Measurements from ENCODE around the gene TTC4. TPM values are rescaled to one million over a fixed set of nuclear protein-coding genes. Genes with fewer than 3 reads are reported as not detected.

The TTC4 gene
- polyA plus RNA-seq (ENCODE audit: insufficient read length): 37.4 TPM
- long read RNA-seq, donor 1, transcript TTC4-201 (10 exons, 2,395 nt): major isoform, 15 of 22 reads
- long read RNA-seq, donor 1, transcript TTC4-204 (3 exons, 549 nt): minor isoform, 6 of 22 reads
- long read RNA-seq, donor 1, partial matches to known transcripts: 0 of 22 reads
- long read RNA-seq, donor 1, other reads (novel, unspliced or antisense): 0 of 22 reads
- long read RNA-seq, donor 2, transcript TTC4-201 (10 exons, 2,395 nt): major isoform, 12 of 16 reads
- long read RNA-seq, donor 2, partial matches to known transcripts: 0 of 16 reads
- long read RNA-seq, donor 2, other reads (novel, unspliced or antisense): 0 of 16 reads
- long read RNA-seq, donor 3, transcript TTC4-201 (10 exons, 2,395 nt): major isoform, 11 of 22 reads
- long read RNA-seq, donor 3, transcript TTC4-204 (3 exons, 549 nt): minor isoform, 6 of 22 reads
- long read RNA-seq, donor 3, partial matches to known transcripts: 5 of 22 reads
- long read RNA-seq, donor 3, other reads (novel, unspliced or antisense): 0 of 22 reads
- long read RNA-seq, donor 4, partial matches to known transcripts: 0 of 2 reads
- long read RNA-seq, donor 4, other reads (novel, unspliced or antisense): 0 of 2 reads
- long read RNA-seq, donor 5, transcript TTC4-204 (3 exons, 549 nt): minor isoform, 7 of 22 reads
- long read RNA-seq, donor 5, transcript TTC4-201 (10 exons, 2,395 nt): major isoform, 15 of 22 reads
- long read RNA-seq, donor 5, partial matches to known transcripts: 0 of 22 reads
- long read RNA-seq, donor 5, other reads (novel, unspliced or antisense): 0 of 22 reads
- long read RNA-seq, donor 6, transcript TTC4-201 (10 exons, 2,395 nt): minor isoform, 7 of 15 reads
- long read RNA-seq, donor 6, transcript TTC4-204 (3 exons, 549 nt): major isoform, 8 of 15 reads
- long read RNA-seq, donor 6, partial matches to known transcripts: 0 of 15 reads
- long read RNA-seq, donor 6, other reads (novel, unspliced or antisense): 0 of 15 reads
- long read RNA-seq, donor 7, transcript TTC4-204 (3 exons, 549 nt): major isoform, 9 of 17 reads
- long read RNA-seq, donor 7, transcript TTC4-201 (10 exons, 2,395 nt): minor isoform, 8 of 17 reads
- long read RNA-seq, donor 7, partial matches to known transcripts: 0 of 17 reads
- long read RNA-seq, donor 7, other reads (novel, unspliced or antisense): 0 of 17 reads
- long read RNA-seq, donor 8, transcript TTC4-201 (10 exons, 2,395 nt): major isoform, 5 of 7 reads
- long read RNA-seq, donor 8, partial matches to known transcripts: 0 of 7 reads
- long read RNA-seq, donor 8, other reads (novel, unspliced or antisense): 0 of 7 reads

GRCh38 chr1:54715493-54716298, at the start of gene TTC4:
TTC4 (plus strand) TSS chr1:54715861; CDS start chr1:54715909, 48 bp downstream.
- DNase-seq: peak; percentile 81

DNA sequence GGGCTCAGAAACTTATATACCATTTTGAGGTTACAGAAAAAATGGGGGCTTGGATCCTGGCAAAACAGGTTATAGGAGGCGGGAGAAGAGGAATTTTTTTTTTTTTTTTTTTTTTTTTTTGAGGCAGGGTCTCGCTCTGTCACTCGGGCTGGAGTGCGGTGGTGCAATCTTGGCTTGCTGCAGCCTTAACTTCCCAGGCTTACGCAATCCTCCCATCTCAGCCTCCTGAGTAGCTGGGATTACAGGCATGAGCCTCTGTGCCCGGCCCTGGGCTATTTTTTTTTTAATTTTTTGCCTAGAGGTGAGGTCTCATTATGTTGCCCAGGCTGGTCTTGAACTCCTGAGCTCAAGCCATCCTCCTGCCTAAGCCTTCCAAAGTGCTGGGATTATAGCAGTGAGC, 49.3 kb upstream of the TTC4 start:
- DNase-seq: no peak

DNA sequence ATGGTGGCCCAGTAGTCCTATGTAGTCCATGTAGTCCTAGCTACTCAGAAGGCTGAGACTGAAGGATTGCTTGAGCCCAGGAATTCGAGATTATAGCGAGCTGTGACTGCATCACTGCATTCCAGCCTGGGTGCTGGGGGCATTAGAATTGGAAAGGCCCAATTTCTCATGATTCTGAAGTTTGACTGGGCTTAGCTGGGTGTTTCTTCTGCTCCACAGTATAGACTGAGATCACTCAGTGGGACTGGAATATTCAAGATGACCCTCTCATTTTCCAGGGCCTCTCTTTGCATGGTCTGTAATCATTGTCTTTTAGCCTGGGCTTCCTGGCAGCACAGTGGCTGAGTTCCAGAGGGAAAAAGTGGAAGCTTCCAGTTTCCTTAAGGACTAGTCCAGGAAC, 47.9 kb upstream of the TTC4 start:
- no peak for DNase-seq

DNA sequence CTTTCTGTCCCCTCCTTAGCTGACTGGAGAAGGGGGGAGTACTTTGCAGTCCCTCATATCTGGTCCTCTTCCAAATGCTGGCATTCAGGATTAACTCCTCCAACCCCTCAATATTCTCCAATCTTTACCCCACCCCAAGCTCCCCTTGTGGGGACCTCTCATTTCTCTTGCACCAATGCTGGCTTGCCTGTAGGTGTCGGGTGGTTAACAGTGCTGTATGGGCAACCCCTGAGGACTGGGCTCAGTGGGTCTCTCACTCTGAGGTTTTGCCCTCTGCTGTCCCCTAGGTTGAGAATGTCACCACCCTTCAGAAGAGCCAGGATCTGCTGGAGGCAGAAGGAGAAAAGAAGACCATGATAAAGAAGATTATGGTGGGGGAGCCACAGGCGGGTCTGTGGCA, 47.1 kb upstream of the TTC4 start:
- DNase-seq: no peak

GRCh38 chr1:54671985-54672608, 43.6 kb upstream of the TTC4 start:
- DNase-seq: no peak

DNA sequence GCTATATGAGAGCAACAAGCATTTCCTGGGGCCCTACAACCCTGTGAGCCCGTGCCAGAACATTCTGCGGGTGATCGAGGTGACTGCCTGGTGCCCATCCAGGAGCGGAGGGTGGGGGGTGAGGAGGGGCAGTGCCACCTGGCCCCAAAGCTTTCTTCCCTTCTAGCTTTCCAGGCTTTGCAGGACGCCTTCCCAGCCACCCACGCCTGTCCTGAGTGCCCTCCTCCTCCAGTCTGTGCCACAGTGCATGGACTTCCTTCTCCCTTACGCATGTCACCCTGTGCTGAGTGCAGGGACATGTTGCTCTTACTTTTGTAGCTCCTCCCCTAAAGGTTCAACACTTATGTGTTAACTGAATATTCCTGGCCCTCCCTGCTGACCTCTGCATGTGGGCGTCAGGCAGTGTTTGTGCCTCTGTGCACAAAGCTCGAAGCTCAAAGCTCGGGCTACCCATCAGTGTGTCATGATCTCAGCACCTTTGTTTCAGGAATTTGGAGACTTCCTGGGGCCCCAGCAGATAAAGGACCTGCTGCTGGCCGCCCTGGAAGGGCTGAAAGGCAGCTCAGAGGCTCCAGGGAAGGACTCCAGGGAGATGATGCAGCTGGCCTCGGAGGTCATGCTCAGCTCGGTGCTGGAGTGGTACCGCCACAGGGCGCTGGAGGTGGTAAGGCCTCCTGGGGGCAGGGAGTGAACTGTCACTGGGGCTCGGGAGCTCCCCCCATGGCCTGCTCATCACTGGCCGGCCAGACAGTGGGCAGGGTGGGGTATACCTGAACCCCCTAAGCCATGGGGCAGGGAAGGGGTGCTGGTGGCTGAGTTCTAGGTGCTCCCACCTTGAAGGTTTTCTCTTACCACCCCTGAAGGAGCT, 36.7 kb upstream of the TTC4 start:
- no peak for DNase-seq

DNA sequence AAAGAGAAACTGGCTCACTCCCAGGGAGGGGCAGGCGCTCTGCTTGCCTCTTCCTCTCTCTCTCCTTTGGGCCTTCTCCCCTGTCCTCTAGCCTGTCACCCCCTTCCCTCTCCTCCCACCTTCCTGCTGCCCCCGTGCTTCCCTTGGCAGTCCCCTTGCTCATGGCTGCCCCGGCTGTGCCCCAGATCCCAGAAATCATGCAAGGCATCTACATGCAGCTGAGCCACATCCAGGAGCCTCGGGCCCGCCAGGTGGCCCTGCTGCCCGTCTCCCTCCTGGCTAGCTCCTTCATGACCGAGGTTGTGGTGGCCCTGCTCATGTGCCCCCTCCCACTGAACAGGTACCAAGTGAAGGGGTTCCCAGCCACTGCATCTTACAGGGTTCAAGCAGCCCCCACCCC, 36.0 kb upstream of the TTC4 start:
- no peak for DNase-seq

DNA sequence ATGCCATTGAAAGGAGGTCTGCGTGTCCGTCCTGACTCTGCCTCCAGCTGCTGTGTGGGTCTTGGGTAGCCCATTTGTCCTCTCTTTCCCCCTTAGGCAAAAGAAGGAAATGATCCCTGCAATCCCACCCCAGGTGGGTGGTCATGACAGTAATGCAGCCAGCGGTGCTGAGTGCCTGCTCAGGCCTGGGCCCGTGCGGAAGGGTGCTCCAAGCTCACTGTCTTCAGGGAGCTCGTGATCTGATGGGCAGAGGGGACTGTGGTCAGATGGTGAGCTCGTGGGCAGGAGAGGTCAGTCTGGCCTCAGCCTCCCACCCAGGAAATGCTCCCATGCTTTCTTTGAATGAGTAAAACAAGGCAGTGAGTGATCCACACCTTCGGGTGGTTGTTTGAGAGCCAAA, 35.3 kb upstream of the TTC4 start:
- no peak for DNase-seq

DNA sequence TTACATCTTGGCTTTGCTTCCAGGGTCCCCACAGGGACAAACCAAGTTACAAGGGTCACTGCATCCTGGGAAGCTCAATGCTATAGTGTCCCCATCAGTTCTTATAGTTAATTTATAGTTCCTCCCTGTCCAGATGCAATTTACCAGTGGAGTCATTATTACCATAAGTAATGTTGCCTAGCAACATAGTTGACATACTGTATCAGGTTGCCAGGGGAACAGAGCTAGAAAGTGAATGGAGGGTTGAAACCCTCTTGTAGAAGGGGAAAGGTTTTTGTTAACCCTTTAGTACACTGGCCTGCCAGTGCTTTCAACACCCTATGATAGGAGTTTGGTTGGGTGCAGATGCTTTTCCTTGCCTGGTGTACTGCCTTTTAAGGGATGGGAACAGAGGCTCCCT, 34.3 kb upstream of the TTC4 start:
- DNase-seq: peak; percentile 38

GRCh38 chr1:54683453-54683852, 32.2 kb upstream of the TTC4 start:
- no peak for DNase-seq

DNA sequence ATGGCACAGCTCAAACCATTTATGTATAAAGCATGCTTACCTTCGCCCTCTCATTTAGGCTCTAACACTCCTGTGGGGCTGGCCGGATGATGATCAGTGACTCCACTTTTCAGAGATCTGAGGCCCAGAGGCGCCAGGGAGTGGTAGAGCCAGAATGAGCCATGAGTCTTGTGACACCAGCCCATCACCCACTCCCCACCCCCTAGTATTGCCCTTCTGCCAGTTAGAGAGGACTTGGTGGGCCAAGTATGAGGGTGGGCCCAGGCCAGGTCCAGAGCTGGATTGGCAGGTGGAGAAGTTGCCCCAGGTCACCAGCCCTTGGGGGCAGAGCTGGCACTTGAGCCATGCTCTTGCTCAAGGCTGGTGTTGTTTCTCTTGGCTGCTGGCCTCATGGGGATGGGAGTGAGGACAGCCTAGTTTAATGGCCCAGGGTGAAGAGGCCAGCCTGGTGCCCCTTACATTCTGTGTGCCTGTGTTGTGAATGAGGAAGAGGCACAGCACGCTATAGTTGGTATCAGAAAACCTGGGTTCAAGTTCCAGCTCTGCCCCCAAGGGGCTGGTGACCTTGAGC, 30.2 kb upstream of the TTC4 start:
- no peak for DNase-seq

DNA sequence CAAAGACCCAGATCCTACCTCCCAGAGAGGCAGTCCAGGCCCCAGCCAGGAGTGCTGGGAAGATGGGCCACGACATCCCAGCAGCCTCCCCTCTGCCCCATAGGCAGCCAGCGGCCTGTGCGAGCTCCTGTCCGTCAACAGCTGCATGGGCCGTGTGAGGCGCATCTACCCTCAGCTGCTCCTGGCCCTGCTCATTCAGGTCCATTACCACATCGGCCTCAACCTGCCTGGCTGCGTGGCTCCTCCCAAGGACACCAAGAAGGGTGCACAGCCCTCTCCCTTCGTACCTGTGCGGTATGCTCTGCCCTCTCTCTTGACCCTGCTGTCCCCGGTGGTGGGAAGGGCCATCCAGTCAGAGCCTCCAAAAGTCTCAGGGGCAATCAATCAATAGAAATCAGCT, 29.5 kb upstream of the TTC4 start:
- DNase-seq: no peak

GRCh38 chr1:54694771-54695170, 20.9 kb upstream of the TTC4 start:
- no peak for DNase-seq

- DNase-seq: no peak
Measured at GRCh38 chr1:54695221-54695620, 20.4 kb upstream of the TTC4 start.

- no peak for DNase-seq
Measured at GRCh38 chr1:54695764-54696163, 19.9 kb upstream of the TTC4 start.

DNA sequence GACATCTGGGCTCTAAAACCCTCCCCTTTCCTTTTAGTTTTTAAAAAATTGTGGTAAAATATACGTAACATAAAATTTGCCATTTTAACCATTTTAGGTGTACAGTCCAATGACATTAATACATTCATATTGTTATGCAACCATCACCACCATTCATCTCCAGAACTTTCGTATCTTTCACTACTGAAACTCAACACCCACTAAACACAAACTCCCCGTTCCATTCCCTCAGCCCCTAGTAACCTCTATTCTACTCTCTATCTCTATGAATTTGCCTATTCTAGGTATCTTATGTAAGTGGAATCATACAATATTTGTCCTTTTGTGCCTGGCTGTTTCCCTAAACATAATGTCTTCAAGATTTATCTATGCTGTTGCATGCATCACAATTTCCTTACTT, 19.4 kb upstream of the TTC4 start:
- DNase-seq: no peak

- DNase-seq: no peak
Measured at GRCh38 chr1:54697896-54698295, 17.8 kb upstream of the TTC4 start.

GRCh38 chr1:54698346-54698745, 17.3 kb upstream of the TTC4 start:
- DNase-seq: no peak

- no peak for DNase-seq
Measured at GRCh38 chr1:54699936-54700525, 15.6 kb upstream of the TTC4 start.

Measured in left kidney (tissue), 8 donors.